Measurements from ENCODE around the gene MRPS2. TPM values are rescaled to one million over a fixed set of nuclear protein-coding genes. Genes with fewer than 3 reads are reported as not detected.

MRPS2 gene
- total and polyA plus RNA-seq, 8 donors, result 21.9 to 43.3 (median 38.0) TPM

DNA sequence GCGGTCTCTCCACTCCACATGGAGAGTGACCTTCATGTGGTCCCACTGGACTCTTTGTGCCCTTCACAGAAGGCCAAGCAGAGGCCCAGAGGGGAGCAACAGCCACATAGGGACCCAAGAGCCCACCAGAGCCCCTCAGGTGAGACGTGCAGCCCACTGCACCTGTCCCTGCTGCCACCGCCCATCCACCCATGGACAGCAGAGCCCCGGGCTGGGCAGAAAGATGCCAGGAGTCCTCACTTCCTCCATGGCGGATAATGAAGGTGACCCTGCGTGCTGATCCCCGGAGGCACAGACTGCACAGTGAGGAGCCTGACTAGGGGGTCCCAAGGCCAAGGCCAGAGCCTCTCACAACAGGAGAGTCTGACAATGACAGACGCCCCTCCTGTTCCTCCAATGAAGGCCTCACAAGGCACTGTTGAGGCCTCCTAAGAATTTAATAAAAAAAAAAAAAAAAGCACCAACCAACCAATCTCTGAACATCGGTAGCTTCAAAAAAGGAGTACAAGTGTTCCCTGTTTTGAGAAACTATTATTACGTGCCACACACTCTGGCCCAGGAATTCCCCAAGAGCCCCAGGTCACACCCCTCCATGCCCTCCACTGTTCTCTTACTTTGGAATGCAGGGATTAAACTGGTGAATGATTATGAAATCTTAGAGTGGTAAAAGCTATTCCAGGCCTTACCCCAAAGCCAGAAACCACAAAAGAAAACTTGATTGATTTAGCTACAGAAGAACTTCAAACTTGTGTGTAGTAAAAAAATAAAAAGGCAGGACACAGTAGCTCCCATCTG lies 23.7 kb upstream of the MRPS2 start:
- peaks cover 0 to 39% of the 10 kb centered on the region in 2 donors for H3K27me3 ChIP-seq
- no peaks in the 10 kb centered on the region for H3K36me3 ChIP-seq
- peak overlapping the region; percentile 35 to 48 for H3K27ac ChIP-seq
- ATAC-seq (peak; percentile 48), DNase-seq (peak in 2 of 4 donors; percentile 49 to 73)
- no peaks in the 10 kb centered on the region for H3K9me3 ChIP-seq
- TF ChIP-seq, protein P1, sequence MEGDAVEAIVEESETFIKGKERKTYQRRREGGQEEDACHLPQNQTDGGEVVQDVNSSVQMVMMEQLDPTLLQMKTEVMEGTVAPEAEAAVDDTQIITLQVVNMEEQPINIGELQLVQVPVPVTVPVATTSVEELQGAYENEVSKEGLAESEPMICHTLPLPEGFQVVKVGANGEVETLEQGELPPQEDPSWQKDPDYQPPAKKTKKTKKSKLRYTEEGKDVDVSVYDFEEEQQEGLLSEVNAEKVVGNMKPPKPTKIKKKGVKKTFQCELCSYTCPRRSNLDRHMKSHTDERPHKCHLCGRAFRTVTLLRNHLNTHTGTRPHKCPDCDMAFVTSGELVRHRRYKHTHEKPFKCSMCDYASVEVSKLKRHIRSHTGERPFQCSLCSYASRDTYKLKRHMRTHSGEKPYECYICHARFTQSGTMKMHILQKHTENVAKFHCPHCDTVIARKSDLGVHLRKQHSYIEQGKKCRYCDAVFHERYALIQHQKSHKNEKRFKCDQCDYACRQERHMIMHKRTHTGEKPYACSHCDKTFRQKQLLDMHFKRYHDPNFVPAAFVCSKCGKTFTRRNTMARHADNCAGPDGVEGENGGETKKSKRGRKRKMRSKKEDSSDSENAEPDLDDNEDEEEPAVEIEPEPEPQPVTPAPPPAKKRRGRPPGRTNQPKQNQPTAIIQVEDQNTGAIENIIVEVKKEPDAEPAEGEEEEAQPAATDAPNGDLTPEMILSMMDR (IDR thresholded peaks at IDR 0.05), result no peak
- no peak overlapping the region for H3K4me3 ChIP-seq
- H3K4me1 ChIP-seq, result peaks cover 10 to 21% of the 10 kb centered on the region in 2 donors
- intact Hi-C loops (cut with DNase I), result no loop called here

GRCh38 chr9:135478191-135478590 lies 22.3 kb upstream of the MRPS2 start:
- Histone ChIP-seq H3K36me3 (no peaks in the 10 kb centered on the region), H3K4me1 (peaks cover 10 to 21% of the 10 kb centered on the region in 2 donors), H3K27me3 (peaks cover 0 to 40% of the 10 kb centered on the region in 2 donors), H3K9me3 (no peaks in the 10 kb centered on the region), H3K4me3 (no peak overlapping the region), H3K27ac (peak overlapping the region in 1 of 2 donors; percentile 85)
- DNase-seq, result peak in 2 of 4 donors; percentile 33 to 65
- ATAC-seq, result no peak
- intact Hi-C loops (cut with DNase I), result no loop called here
- TF ChIP-seq, protein P1 (IDR thresholded peaks at IDR 0.05), result no peak

GRCh38 chr9:135478829-135479468 lies 21.5 kb upstream of the MRPS2 start:
- intact Hi-C loops (cut with DNase I), result no loop called here
- TF ChIP-seq, protein P1 (IDR thresholded peaks at IDR 0.05), result no peak
- DNase-seq (peak in 3 of 4 donors; percentile 55 to 80 (median 57)), ATAC-seq (peak; percentile 69)
- Histone ChIP-seq H3K9me3 (no peaks in the 10 kb centered on the region), H3K27ac (peak overlapping the region; percentile 79 to 85), H3K27me3 (peaks cover 0 to 40% of the 10 kb centered on the region in 2 donors), H3K4me1 (peaks cover 10 to 21% of the 10 kb centered on the region in 2 donors), H3K36me3 (peaks cover 0 to 3% of the 10 kb centered on the region in 2 donors), H3K4me3 (peak overlapping the region; percentile 42 to 56)

DNA sequence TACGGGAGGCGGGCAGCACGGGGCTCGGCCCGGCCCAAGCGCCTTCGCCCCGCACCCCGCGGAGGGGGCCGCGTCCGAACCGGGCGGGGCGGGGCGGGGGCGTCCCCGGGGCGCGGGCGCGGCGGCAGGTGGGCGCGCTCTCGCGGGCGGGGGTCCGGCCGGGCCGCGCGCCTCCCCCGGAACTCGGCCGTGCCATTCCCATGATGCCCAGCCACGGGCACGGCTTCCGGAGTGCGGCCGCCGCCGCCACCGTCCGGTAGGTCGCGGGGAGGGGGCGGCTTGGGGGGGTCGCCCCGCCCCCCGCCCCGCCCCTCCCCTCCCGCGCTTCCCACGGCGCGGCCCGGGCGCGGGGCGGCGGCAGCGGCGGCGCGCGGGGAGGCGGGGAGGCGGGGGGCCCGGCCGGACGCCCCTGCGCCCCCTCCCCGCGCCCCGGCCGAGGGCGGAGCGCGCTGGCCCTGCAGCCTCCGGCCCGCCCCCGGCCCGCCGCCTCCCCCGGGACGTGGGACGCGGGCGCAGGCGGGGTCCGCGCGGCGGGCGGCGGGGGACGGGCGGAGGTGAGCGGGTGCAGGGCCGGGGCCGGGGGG lies 20.9 kb upstream of the MRPS2 start, which contains the start of gene PPP1R26:
PPP1R26 (plus strand) TSS at position 314 of the 584 bp plus-strand sequence. CDS start 4,729 bp downstream, outside the sequence.
- H3K9me3 ChIP-seq, result no peaks in the 10 kb centered on the region
- peak within 1 kb of the TSS; percentile 79 to 85 for H3K27ac ChIP-seq
- peaks cover 0 to 40% of the 10 kb centered on the region in 2 donors for H3K27me3 ChIP-seq
- H3K4me3 ChIP-seq, result peak within 1 kb of the TSS; percentile 66 to 79
- TF ChIP-seq, protein P1 (IDR thresholded peaks at IDR 0.05), result no peak
- DNase-seq (peak in 2 of 4 donors; percentile 24 to 83), ATAC-seq (peak; percentile 7)
- H3K4me1 ChIP-seq, result peaks cover 10 to 21% of the 10 kb centered on the region in 2 donors
- H3K36me3 ChIP-seq, result peaks cover 0 to 9% of the 10 kb centered on the region in 2 donors
- intact Hi-C loops (cut with DNase I), result no loop called here

Data from left lung (tissue), 10 donors.